Measurements from ENCODE around the gene GPR108. TPM values are rescaled to one million over a fixed set of nuclear protein-coding genes. Genes with fewer than 3 reads are reported as not detected.
"Not testable (repeated sequence)": the region's sequence is repeated elsewhere in the genome, so short reads cannot be mapped to it uniquely, and the experiment has no call there.

Gene GPR108
- total RNA-seq, 2 experiments from 2014 or later = 34.5 to 36.6 TPM

DNA sequence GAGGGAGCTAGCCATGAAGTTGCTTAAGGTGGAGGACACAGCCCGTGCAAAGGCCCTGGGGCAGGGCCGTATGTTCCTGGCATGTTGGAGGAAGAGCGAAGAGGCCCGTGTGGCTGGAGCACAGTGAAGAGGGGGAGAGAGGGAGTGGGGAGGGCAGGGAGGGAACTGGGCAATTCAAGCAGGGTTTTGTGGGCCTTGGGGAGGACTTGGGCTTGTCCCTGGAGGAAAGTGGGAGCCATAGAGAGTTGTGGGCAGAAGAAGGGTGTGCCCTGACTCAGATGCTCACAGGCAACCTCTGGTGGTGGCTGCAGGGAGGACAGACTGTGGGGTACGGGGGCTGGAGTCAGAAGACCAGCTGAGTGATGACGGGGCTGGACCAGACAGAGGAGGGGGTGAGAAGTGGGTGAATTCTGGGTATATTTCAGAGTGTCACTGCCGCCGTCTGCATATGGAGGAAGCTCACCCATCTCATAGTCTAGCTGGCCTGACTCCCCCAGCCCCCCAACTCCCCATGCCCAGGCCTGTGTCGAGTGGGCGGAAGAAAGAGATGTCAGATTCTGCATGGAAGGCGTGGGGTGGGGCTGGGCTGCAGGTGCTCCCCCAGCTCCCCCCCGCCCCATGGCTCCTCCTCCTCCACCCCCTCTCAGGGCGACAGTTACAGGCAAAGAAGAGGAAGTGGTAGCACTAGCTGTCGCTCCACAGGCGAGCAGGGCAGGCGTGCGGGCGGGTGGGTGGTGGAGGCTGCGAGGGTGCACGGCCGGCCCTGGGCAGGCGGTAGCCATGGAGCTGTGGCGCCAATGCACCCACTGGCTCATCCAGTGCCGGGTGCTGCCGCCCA lies 34.9 kb upstream of the GPR108 start, which contains the start of gene VAV1:
Gene VAV1, plus strand, starts transcription at position 681 of the 838 bp plus-strand sequence. Its CDS starts 100 bp downstream, at position 781.
- Mint-ChIP-seq H3K27ac (peak within 1 kb of the TSS; percentile 95), H3K9me3 (no peaks in the 10 kb centered on the region), H3K4me3 (peak within 1 kb of the TSS; percentile 99), H3K27me3 (no peaks in the 10 kb centered on the region), H3K4me1 (ENCODE audit: low read depth) (peaks cover 60% of the 10 kb centered on the region), H3K36me3 (ENCODE audit: low read depth) (peaks cover 47% of the 10 kb centered on the region)
- peak; percentile 48 for ATAC-seq (ENCODE audit: poor library complexity)
- Histone ChIP-seq H3K4me3 (ENCODE audit: low read length) (peak within 1 kb of the TSS; percentile 99), H3K27ac (ENCODE audit: low read depth in 1 of 2, low read length in 2 of 2) (peak within 1 kb of the TSS; percentile 78 to 93), H3K4me1 (ENCODE audit: insufficient read depth, low read length) (peaks cover 52% of the 10 kb centered on the region), H3K27me3 (ENCODE audit: control insufficient read depth in 1 of 2, insufficient read depth in 2 of 2, low read length in 2 of 2) (no peaks in the 10 kb centered on the region), H3K9me3 (ENCODE audit: control insufficient read depth in 1 of 2, insufficient read depth in 1 of 2, low read length in 2 of 2) (no peaks in the 10 kb centered on the region), H3K36me3 (ENCODE audit: insufficient read depth, low read length) (peaks cover 22% of the 10 kb centered on the region)
- intact Hi-C loops (cut with DNase I, micrococcal nuclease) = loop anchor here (1.0 kb wide), 1 partner anchor 29 kb away; no protein-coding TSS in a partner anchor
- POLR2A ChIA-PET = interaction anchor here (0.6 to 4.0 kb wide), 24 partner anchors 10 to 576 kb away, joined by 3 to 66 read pairs (median 4); partner anchors contain the start of genes ARHGEF18, GPR108, TNFSF9 and TRIP10
- CTCF ChIA-PET = interaction anchor here (1.8 to 3.9 kb wide), 6 partner anchors 29 to 91 kb away, joined by 5 to 17 read pairs (median 8); partner anchors contain the start of gene GPR108
- peak; percentile 69 to 93 (median 81) for DNase-seq
- TF ChIP-seq, protein P1, sequence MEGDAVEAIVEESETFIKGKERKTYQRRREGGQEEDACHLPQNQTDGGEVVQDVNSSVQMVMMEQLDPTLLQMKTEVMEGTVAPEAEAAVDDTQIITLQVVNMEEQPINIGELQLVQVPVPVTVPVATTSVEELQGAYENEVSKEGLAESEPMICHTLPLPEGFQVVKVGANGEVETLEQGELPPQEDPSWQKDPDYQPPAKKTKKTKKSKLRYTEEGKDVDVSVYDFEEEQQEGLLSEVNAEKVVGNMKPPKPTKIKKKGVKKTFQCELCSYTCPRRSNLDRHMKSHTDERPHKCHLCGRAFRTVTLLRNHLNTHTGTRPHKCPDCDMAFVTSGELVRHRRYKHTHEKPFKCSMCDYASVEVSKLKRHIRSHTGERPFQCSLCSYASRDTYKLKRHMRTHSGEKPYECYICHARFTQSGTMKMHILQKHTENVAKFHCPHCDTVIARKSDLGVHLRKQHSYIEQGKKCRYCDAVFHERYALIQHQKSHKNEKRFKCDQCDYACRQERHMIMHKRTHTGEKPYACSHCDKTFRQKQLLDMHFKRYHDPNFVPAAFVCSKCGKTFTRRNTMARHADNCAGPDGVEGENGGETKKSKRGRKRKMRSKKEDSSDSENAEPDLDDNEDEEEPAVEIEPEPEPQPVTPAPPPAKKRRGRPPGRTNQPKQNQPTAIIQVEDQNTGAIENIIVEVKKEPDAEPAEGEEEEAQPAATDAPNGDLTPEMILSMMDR (IDR thresholded peaks at IDR 0.05) = no peak

DNA sequence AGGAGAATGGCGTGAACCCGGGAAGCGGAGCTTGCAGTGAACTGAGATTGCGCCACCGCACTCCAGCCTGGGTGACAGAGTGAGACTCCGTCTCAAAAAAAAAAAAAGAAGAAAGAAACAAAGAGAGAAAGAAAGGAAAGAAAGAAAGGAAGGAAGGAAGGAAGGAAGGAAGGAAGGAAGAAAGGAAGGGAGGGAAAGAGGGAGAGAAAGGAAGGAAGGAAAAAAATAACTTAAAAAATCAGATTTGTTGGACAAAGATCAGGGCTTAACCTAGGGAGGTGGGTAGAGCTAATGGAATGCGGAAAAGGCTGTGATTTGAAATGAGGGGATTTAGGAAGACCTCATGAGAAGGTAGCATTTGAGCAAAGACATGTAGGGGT lies 34.3 kb upstream of the GPR108 start:
- Histone ChIP-seq H3K36me3 (ENCODE audit: insufficient read depth, low read length) (peaks cover 16% of the 10 kb centered on the region), H3K27ac (ENCODE audit: low read depth in 1 of 2, low read length in 2 of 2) (peak overlapping the region; percentile 60 to 93), H3K4me1 (ENCODE audit: insufficient read depth, low read length) (peaks cover 53% of the 10 kb centered on the region)
- not testable (repeated sequence) for H3K9me3 ChIP-seq (ENCODE audit: control insufficient read depth in 1 of 2, insufficient read depth in 1 of 2, low read length in 2 of 2); H3K4me3 ChIP-seq (ENCODE audit: low read length); DNase-seq; H3K27me3 Mint-ChIP-seq; H3K9me3 Mint-ChIP-seq; ATAC-seq (ENCODE audit: poor library complexity); H3K27me3 ChIP-seq (ENCODE audit: control insufficient read depth in 1 of 2, insufficient read depth in 2 of 2, low read length in 2 of 2)
- ChIA-PET POLR2A (interaction anchor here (0.7 to 4.0 kb wide), 6 partner anchors 26 to 577 kb away, joined by 4 to 66 read pairs (median 8); partner anchors contain the start of genes ARHGEF18 and GPR108), CTCF (interaction anchor here (1.8 to 3.9 kb wide), 6 partner anchors 29 to 91 kb away, joined by 5 to 17 read pairs (median 8); partner anchors contain the start of gene GPR108)
- intact Hi-C loops (cut with DNase I, micrococcal nuclease) = loop anchor here (1.0 kb wide), 1 partner anchor 30 kb away; no protein-coding TSS in a partner anchor
- Mint-ChIP-seq H3K4me1 (ENCODE audit: low read depth) (peaks cover 60% of the 10 kb centered on the region), H3K27ac (peak overlapping the region; percentile 95), H3K36me3 (ENCODE audit: low read depth) (peaks cover 47% of the 10 kb centered on the region), H3K4me3 (peak overlapping the region; percentile 99)

DNA sequence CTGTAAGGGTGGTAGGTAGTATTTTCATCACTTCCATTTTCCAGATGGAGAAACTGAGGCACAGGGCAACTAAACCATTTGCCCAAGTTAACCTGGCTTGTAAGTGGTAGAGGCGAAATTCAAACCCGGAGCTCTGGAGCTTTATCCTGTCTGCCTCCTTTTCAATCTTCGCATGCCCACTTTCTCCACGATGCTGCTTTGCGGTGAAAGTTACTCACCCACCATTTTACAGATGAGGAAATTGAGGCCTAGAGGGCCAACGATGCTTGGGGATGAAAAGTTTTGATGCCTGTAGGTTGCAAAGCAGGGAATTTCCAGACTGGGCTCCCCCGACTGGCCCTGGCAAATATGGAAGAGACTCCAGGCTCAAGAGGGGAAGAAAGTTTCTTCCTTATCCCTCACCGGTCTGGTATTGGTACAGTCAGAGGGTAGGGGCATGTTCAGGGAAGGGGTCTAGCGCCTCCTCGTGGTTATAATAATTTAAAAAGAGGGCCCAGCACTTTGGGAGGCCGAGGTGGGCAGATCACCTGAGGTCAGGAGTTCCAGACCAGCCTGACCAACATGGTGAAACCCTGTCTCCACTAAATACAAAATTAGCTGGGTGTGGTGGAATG lies 31.7 kb upstream of the GPR108 start:
- intact Hi-C loops (cut with DNase I, micrococcal nuclease) = loop anchor here in 1 of 2 experiments (5.0 kb wide), 1 partner anchor 137 kb away; no protein-coding TSS in a partner anchor
- no peak overlapping the region for H3K4me3 ChIP-seq (ENCODE audit: low read length)
- CTCF ChIA-PET = interaction anchor here (0.7 to 2.5 kb wide), 2 partner anchors 29 to 31 kb away, joined by 3 to 13 read pairs; partner anchors contain the start of gene TRIP10
- Mint-ChIP-seq H3K4me3 (peak overlapping the region; percentile 31), H3K36me3 (ENCODE audit: low read depth) (peaks cover 40% of the 10 kb centered on the region), H3K27me3 (no peaks in the 10 kb centered on the region), H3K4me1 (ENCODE audit: low read depth) (peaks cover 55% of the 10 kb centered on the region), H3K9me3 (no peaks in the 10 kb centered on the region), H3K27ac (peak overlapping the region; percentile 96)
- TF ChIP-seq, protein P1 (IDR thresholded peaks at IDR 0.05) = peak; percentile 11
- no peaks in the 10 kb centered on the region for H3K27me3 ChIP-seq (ENCODE audit: control insufficient read depth in 1 of 2, insufficient read depth in 2 of 2, low read length in 2 of 2)
- H3K36me3 ChIP-seq (ENCODE audit: insufficient read depth, low read length) = peaks cover 5% of the 10 kb centered on the region
- peak in 2 of 14 experiments; percentile 53 to 56 for DNase-seq
- ATAC-seq (ENCODE audit: poor library complexity) = no peak
- H3K4me1 ChIP-seq (ENCODE audit: insufficient read depth, low read length) = peaks cover 62% of the 10 kb centered on the region
- H3K27ac ChIP-seq (ENCODE audit: low read depth in 1 of 2, low read length in 2 of 2) = peak overlapping the region; percentile 93
- POLR2A ChIA-PET = interaction anchor here (1.4 to 3.7 kb wide), 4 partner anchors 31 to 34 kb away, joined by 5 to 32 read pairs (median 20); partner anchors contain the start of genes GPR108 and TRIP10
- no peaks in the 10 kb centered on the region for H3K9me3 ChIP-seq (ENCODE audit: control insufficient read depth in 1 of 2, insufficient read depth in 1 of 2, low read length in 2 of 2)

All from CD4-positive, alpha-beta T cell (primary cell).